ENCODE results near the gene INMT.

The INMT gene

DNA sequence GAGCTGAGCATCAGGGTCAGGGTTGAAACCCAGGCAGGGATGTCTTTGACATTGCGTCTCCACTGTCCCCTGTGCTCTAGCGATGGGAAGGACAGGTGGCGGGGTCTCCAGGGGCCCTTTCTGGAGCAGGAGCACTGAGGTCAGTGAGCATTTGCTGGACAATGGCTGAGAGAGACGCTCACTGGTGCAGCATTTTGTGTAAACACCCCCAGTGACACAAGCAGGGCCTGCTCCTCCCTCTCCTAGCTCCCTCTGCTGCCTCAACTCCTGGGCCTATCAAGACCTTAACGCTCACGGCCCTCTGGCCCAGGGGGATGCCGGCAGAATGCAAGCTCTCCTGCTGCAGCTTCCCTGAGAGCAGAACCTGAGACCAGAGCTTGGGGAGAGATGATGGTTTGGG, 17.4 kb upstream of the INMT start (continued):
- TF ChIP-seq ZNF37A (tag by site-specific recombination; IDR thresholded peaks at IDR 0.05) (no peak), ZNF561 (tag by site-specific recombination; IDR thresholded peaks at IDR 0.05; ENCODE audit: borderline replicate concordance) (no peak)

DNA sequence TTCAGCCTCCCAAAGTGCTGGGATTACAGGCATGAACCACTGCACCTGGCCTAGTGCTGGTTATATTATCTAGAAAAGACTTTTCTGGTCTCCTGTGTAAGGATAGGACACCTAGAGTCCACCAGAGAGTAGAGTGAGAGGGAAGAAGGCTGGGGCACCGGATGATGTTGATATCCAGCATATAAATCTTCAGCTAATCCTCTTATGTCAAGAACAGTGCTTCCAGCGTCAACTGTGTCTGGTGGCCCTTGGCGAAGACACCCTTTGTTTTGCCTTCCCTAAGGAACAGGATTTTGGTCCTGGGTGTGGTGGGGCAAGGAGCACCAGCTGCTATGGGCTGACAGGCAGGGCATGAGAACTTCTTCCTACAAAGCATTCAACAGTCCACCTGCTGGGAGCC, 16.3 kb upstream of the INMT start:
- POLR2A ChIA-PET, result no interaction called here
- H3K9me3 ChIP-seq (ENCODE audit: control insufficient read depth, insufficient read depth, low read depth, low read length), result no peaks in the 10 kb centered on the region
- H3K4me1 ChIP-seq (ENCODE audit: control insufficient read depth, insufficient read depth, low read length), result no peaks in the 10 kb centered on the region
- no peak overlapping the region for H3K4me3 ChIP-seq (ENCODE audit: low read depth, low read length)
- H3K36me3 ChIP-seq (ENCODE audit: control insufficient read depth in 2 of 2, insufficient read depth in 1 of 2, low read length in 2 of 2), result no peaks in the 10 kb centered on the region
- no peak for TF ChIP-seq GLIS1 (tag by site-specific recombination; IDR thresholded peaks at IDR 0.05)
- TF ChIP-seq ZNF777 (tag by site-specific recombination; IDR thresholded peaks at IDR 0.05; ENCODE audit: borderline replicate concordance), result no peak
- no peak for TF ChIP-seq ZNF114 (tag by site-specific recombination; IDR thresholded peaks at IDR 0.05)
- TF ChIP-seq ZNF132 (tag by site-specific recombination; IDR thresholded peaks at IDR 0.05; ENCODE audit: borderline replicate concordance), result no peak
- no peak for TF ChIP-seq ZIC2 (tag by site-specific recombination; IDR thresholded peaks at IDR 0.05)
- no peak for TF ChIP-seq ZNF514 (tag by site-specific recombination; IDR thresholded peaks at IDR 0.05)
- no peak for TF ChIP-seq ZBTB17 (tag by site-specific recombination; IDR thresholded peaks at IDR 0.05)
- TF ChIP-seq ZFP69B (tag by site-specific recombination; IDR thresholded peaks at IDR 0.05), result no peak
- no peak for TF ChIP-seq OVOL3 (tag by site-specific recombination; IDR thresholded peaks at IDR 0.05)
- TF ChIP-seq, protein P1, sequence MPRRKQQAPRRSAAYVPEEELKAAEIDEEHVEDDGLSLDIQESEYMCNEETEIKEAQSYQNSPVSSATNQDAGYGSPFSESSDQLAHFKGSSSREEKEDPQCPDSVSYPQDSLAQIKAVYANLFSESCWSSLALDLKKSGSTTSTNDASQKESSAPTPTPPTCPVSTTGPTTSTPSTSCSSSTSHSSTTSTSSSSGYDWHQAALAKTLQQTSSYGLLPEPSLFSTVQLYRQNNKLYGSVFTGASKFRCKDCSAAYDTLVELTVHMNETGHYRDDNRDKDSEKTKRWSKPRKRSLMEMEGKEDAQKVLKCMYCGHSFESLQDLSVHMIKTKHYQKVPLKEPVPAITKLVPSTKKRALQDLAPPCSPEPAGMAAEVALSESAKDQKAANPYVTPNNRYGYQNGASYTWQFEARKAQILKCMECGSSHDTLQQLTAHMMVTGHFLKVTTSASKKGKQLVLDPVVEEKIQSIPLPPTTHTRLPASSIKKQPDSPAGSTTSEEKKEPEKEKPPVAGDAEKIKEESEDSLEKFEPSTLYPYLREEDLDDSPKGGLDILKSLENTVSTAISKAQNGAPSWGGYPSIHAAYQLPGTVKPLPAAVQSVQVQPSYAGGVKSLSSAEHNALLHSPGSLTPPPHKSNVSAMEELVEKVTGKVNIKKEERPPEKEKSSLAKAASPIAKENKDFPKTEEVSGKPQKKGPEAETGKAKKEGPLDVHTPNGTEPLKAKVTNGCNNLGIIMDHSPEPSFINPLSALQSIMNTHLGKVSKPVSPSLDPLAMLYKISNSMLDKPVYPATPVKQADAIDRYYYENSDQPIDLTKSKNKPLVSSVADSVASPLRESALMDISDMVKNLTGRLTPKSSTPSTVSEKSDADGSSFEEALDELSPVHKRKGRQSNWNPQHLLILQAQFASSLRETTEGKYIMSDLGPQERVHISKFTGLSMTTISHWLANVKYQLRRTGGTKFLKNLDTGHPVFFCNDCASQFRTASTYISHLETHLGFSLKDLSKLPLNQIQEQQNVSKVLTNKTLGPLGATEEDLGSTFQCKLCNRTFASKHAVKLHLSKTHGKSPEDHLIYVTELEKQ (tag by site-specific recombination; IDR thresholded peaks at IDR 0.05; ENCODE audit: borderline replicate concordance), result no peak
- TF ChIP-seq PRDM1 (tag by site-specific recombination; IDR thresholded peaks at IDR 0.05), result no peak
- TF ChIP-seq, protein P2, sequence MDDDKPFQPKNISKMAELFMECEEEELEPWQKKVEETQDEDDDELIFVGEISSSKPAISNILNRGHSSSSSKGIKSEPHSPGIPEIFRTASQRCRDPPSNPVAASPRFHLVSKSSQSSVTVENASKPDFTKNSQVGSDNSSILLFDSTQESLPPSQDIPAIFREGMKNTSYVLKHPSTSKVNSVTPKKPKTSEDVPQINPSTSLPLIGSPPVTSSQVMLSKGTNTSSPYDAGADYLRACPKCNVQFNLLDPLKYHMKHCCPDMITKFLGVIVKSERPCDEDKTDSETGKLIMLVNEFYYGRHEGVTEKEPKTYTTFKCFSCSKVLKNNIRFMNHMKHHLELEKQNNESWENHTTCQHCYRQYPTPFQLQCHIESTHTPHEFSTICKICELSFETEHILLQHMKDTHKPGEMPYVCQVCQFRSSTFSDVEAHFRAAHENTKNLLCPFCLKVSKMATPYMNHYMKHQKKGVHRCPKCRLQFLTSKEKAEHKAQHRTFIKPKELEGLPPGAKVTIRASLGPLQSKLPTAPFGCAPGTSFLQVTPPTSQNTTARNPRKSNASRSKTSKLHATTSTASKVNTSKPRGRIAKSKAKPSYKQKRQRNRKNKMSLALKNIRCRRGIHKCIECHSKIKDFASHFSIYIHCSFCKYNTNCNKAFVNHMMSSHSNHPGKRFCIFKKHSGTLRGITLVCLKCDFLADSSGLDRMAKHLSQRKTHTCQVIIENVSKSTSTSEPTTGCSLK (tag by site-specific recombination; IDR thresholded peaks at IDR 0.05), result no peak
- no peak for TF ChIP-seq GLI2 (tag by site-specific recombination; IDR thresholded peaks at IDR 0.05; ENCODE audit: borderline replicate concordance, low read depth)
- TF ChIP-seq ZNF112 (tag by site-specific recombination; IDR thresholded peaks at IDR 0.05), result no peak
- no peak for TF ChIP-seq KLF16 (tag by site-specific recombination; IDR thresholded peaks at IDR 0.05)
- CTCF ChIA-PET, result interaction anchor here (0.5 to 0.6 kb wide), 2 partner anchors 289 to 1794 kb away, joined by 3 to 4 read pairs; no protein-coding TSS in a partner anchor
- H3K27ac ChIP-seq (ENCODE audit: extremely low read depth, low read depth, low read length), result no peak overlapping the region

DNA sequence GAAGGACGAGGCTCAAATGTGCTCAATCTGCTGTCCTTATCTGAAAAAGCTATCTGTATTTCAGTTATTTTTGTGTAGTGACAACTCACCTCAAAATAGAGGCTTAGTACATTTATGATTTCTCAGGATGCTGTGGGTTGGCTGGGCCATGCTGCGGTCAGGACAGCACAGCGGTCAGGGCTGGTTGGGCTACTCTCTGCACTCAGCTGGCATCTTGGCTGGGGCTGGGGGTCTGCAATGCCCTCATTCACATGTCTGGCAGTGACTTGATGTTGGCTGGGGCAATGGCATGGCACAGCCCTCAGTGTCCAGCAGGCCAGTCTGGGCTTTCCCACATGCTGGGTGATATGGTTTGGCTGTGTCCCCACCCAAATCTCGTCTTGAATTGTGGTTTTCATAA, 15.6 kb upstream of the INMT start:
- Histone ChIP-seq H3K9me3 (ENCODE audit: control insufficient read depth, insufficient read depth, low read depth, low read length) (no peaks in the 10 kb centered on the region), H3K36me3 (ENCODE audit: control insufficient read depth in 2 of 2, insufficient read depth in 1 of 2, low read length in 2 of 2) (no peaks in the 10 kb centered on the region), H3K27ac (ENCODE audit: extremely low read depth, low read depth, low read length) (no peak overlapping the region), H3K4me1 (ENCODE audit: control insufficient read depth, insufficient read depth, low read length) (no peaks in the 10 kb centered on the region), H3K4me3 (ENCODE audit: low read depth, low read length) (no peak overlapping the region)
- ChIA-PET CTCF (interaction anchor here (0.5 to 0.6 kb wide), 2 partner anchors 289 to 1795 kb away, joined by 3 to 4 read pairs; no protein-coding TSS in a partner anchor), POLR2A (no interaction called here)
- TF ChIP-seq ZNF610 (tag by site-specific recombination; IDR thresholded peaks at IDR 0.05; ENCODE audit: borderline replicate concordance), result no peak
- no peak for TF ChIP-seq KLF9 (tag by site-specific recombination; IDR thresholded peaks at IDR 0.05; ENCODE audit: low read depth)
- no peak for TF ChIP-seq ZNF48 (tag by site-specific recombination; IDR thresholded peaks at IDR 0.05)
- TF ChIP-seq, protein P2 (tag by site-specific recombination; IDR thresholded peaks at IDR 0.05), result no peak
- TF ChIP-seq KLF7 (tag by site-specific recombination; IDR thresholded peaks at IDR 0.05; ENCODE audit: borderline replicate concordance), result no peak

Measured in HEK293 (cell line).